ENCODE results near the gene RAPGEF5. TPM values are rescaled to one million over a fixed set of nuclear protein-coding genes. Genes with fewer than 3 reads are reported as not detected.

Gene RAPGEF5
- total and polyA plus RNA-seq, 10 of the 15 experiments (the other 5 are each of a cell fraction or from before 2014, with no cell fraction given): 0.38 to 4.0 (median 1.6) TPM; not detected in 1

DNA sequence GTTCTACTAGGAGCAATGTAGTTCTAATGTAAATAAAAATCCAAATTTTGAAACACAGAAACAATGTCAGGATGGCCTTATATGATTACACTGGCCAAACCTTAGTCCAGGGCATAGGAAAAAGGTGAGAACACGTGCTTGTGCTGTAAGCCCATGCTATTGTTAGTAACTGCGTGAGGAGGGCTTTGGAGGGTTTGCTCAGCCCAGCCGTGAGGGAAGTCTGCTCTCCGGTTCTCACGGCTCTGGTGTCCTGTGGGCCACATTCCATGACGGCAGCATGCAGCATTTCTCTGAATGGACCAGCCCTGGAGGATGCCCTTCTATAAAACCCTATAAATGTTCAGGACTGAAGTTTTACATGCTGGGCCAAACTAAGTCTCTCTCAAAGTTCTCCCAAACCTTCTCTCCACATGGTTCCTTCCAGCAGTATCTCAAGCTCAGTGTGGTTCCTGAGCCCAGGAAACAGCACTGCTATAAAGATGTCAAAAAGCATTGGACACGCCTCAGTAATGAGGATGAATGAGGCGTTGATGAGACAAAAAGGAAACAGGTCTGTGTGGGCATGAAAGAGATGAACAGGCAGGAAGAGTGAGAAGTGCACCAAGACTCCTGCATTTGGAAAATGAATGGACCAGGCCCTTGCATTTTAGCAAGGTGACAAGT, 236.4 kb downstream of the RAPGEF5 start (continued):
- TF ChIP-seq, protein P1, sequence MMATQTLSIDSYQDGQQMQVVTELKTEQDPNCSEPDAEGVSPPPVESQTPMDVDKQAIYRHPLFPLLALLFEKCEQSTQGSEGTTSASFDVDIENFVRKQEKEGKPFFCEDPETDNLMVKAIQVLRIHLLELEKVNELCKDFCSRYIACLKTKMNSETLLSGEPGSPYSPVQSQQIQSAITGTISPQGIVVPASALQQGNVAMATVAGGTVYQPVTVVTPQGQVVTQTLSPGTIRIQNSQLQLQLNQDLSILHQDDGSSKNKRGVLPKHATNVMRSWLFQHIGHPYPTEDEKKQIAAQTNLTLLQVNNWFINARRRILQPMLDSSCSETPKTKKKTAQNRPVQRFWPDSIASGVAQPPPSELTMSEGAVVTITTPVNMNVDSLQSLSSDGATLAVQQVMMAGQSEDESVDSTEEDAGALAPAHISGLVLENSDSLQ (IDR thresholded peaks at IDR 0.05): no peak
- TF ChIP-seq BACH1 (IDR thresholded peaks at IDR 0.05; ENCODE audit: borderline replicate concordance) (no peak), SMAD1 (IDR thresholded peaks at IDR 0.05; ENCODE audit: low read depth, partially characterized antibody) (no peak), IRF4 (IDR thresholded peaks at IDR 0.05; ENCODE audit: low read depth, low read length) (no peak), FOXK2 (IDR thresholded peaks at IDR 0.05) (no peak)

DNA sequence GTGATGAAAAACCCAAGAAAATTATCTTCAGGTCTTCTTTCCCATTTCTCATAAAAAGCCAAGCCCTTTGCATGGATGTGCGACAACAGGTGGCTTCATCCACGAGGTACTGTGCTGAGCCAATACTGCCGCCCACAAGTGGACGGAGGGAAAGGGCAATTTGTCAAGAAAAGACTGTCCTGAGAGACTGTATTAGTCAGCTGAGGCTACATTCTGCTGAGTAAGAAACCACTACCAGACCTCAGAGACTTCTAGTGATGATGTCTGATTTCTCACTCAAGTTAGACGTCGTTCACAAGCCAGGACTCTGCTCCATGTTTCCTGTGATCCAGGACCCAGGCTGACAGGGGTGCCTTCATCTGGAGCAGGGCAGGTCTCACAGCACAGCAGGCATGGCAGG, 239.7 kb downstream of the RAPGEF5 start:
- ChIA-PET POLR2A (no interaction called here), RAD21 (ENCODE audit: unreplicated experiment) (no interaction called here), CTCF (no interaction called here), SMC1A (ENCODE audit: uncharacterized antibody, unreplicated experiment) (interaction anchor here (0.8 kb wide), 1 partner anchor 21 kb away, joined by 3 read pairs; no protein-coding TSS in a partner anchor)
- 6% methylated on average over 6 of the region's 6 CpGs for WGBS (ENCODE audit: insufficient coverage, insufficient replicate concordance, low lambda C conversion rate, missing lambda C conversion rate)
- H3K4me1 ChIP-seq (ENCODE audit: control insufficient read depth, insufficient read depth, low read length): peaks cover 18% of the 10 kb centered on the region; the same call in 1 of the 2 replicates
- H4K20me1 ChIP-seq (ENCODE audit: control insufficient read depth, insufficient read depth): no peaks in the 10 kb centered on the region
- in situ Hi-C loops (cut with MboI): loop anchor here (25.0 kb wide), 1 partner anchor 620 kb away; the partner anchor contains the start of gene IL6
- H3K4me3 ChIP-seq: no peak overlapping the region
- no peak overlapping the region for H3K4me2 ChIP-seq (ENCODE audit: control insufficient read depth, insufficient read depth)
- no TSS peak for BruUV-seq (replicated peaks)
- TF ChIP-seq, protein P2, sequence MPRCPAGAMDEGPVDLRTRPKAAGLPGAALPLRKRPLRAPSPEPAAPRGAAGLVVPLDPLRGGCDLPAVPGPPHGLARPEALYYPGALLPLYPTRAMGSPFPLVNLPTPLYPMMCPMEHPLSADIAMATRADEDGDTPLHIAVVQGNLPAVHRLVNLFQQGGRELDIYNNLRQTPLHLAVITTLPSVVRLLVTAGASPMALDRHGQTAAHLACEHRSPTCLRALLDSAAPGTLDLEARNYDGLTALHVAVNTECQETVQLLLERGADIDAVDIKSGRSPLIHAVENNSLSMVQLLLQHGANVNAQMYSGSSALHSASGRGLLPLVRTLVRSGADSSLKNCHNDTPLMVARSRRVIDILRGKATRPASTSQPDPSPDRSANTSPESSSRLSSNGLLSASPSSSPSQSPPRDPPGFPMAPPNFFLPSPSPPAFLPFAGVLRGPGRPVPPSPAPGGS (IDR thresholded peaks at IDR 0.05; ENCODE audit: borderline replicate concordance, insufficient read depth, low read depth, low read length, poor library complexity, severe bottlenecking): peak; percentile 76
- no peak for TF ChIP-seq CHD2 (IDR thresholded peaks at IDR 0.05; ENCODE audit: borderline replicate concordance, low read depth, low read length)
- DNase-seq (ENCODE audit: low read depth, low spot score) (no peak), FAIRE-seq (no peak), ATAC-seq (peak; percentile 40)
- H3K9me3 ChIP-seq (replicated peaks; ENCODE audit: control insufficient read depth, insufficient read depth, low read length): no peaks in the 10 kb centered on the region; the same call in 2 of the 3 replicates
- no peaks in the 10 kb centered on the region for H3K36me3 ChIP-seq (ENCODE audit: control insufficient read depth in 2 of 2, insufficient read depth in 2 of 2, low read length in 1 of 2)
- intact Hi-C loops (cut with micrococcal nuclease; ENCODE audit: unreplicated experiment): no loop called here
- no peaks in the 10 kb centered on the region for H3K79me2 ChIP-seq (ENCODE audit: control insufficient read depth, insufficient read depth, low read length)
- 0 out of 4 replicates have a peak, but pooled peaks cover 0 to 1% of the 10 kb centered on the region in 2 experiments for H3K27me3 ChIP-seq (replicated peaks in 1 of 2; ENCODE audit: control insufficient read depth in 2 of 2, insufficient read depth in 2 of 2, low read length in 1 of 2)
- no peak overlapping the region for H3K27ac ChIP-seq (ENCODE audit: control insufficient read depth, insufficient read depth)
- H3K9ac ChIP-seq (ENCODE audit: control insufficient read depth, insufficient read depth, low read length): no peak overlapping the region
- H2AFZ ChIP-seq (ENCODE audit: control insufficient read depth, low read depth, low read length): no peak overlapping the region

Data from GM12878 (cell line).